Uterus (tissue), 2 donors: ENCODE data around the gene TMEM37.

ENCODE experiments used
- CTCF ChIP-seq, 4 experiments: fragments of 200-600 bp in 2 of 4; fragments of 450-650 bp in 2 of 4; sonication (generic) in 2 of 4; IDR thresholded peaks; one replicate each; pipeline ENCODE4 v1.5.1; 2016 to 2019; ENCODE audit warnings: antibody characterized with exemption in 4 of 4, mild to moderate bottlenecking in 2 of 4, moderate library complexity in 1 of 4
- POLR2A ChIP-seq, 2 donors: fragments of 450-650 bp; IDR thresholded peaks; one replicate each; pipeline ENCODE4 v1.6.1; 2016; ENCODE audit warnings: antibody characterized with exemption in 2 of 2, mild to moderate bottlenecking in 1 of 2, moderate library complexity in 1 of 2

- TF ChIP-seq CTCF (IDR thresholded peaks at IDR 0.05) (no peak), POLR2A (IDR thresholded peaks at IDR 0.05) (no peak)
Measured at GRCh38 chr2:119446037-119446436, 14.4 kb downstream of the TMEM37 start.
